Mucosa of descending colon (tissue), 3 donors: ENCODE results near the gene MTCP1. TPM values are rescaled to one million over a fixed set of nuclear protein-coding genes. Genes with fewer than 3 reads are reported as not detected.

Experiments used
- ATAC-seq: fragments of 200-7000 bp; cut with Tn5 transposase; one replicate; pipeline ENCODE4 v1.9.1; 2020; ENCODE audit warnings: mild to moderate bottlenecking, moderate library complexity
- DNase-seq, 3 donors: peaks; one replicate each; pipeline ENCODE4 v3.0.0-alpha.2; 2020
- H3K36me3 ChIP-seq: fragments of 200-600 bp; one replicate; pipeline ENCODE4 v1.8.0; 2021; ENCODE audit warnings: low read depth, mild to moderate bottlenecking
- H3K4me1 ChIP-seq: fragments of 200-600 bp; one replicate; pipeline ENCODE4 v1.8.0; 2021; ENCODE audit warnings: low read depth, mild to moderate bottlenecking
- H3K4me3 ChIP-seq: fragments of 200-600 bp; one replicate; pipeline ENCODE4 v1.8.0; 2021; ENCODE audit warnings: mild to moderate bottlenecking
- H3K9me3 ChIP-seq: fragments of 200-600 bp; one replicate; pipeline ENCODE4 v1.8.0; 2021; ENCODE audit warnings: mild to moderate bottlenecking
- intact Hi-C, 2 donors: fragments of 100-400 bp; cut with DNase I in 1 of 2; cut with micrococcal nuclease in 1 of 2; formaldehyde crosslinking; loops; one replicate each; pipeline versions ENCODE4 v1.11.0 to v1.11.1; 2022; cut with DNase I, micrococcal nuclease
- long read RNA-seq, 2 donors: library from polyadenylated mRNA; unstranded; transcript quantifications; one replicate each; pipeline ENCODE4 v2.0.0, GENCODE V29; 2019 to 2021
- total RNA-seq, 3 donors: library from RNA; stranded (reverse); fragmentation: NEBNext Ultra II Directional in 2 of 3; extraction: Animal tissue kit (Norgen Biotek cat#: 25700) in 2 of 3; gene quantifications; one replicate each; pipeline versions ENCODE4 v1.2.1 to v1.2.4, GENCODE V29; 2021 to 2023
- TF ChIP-seq, protein P1 (sequence below): fragments of 200-600 bp; IDR thresholded peaks from one replicate; pipeline ENCODE4 v1.8.0; 2022; ENCODE audit warnings: antibody characterized with exemption, mild to moderate bottlenecking
- donor health status: DM: no; HTN: no; CAD: no; lungs with moderate emphysema.
- donor health status: DM: no; HTN: no; CAD: no.
- donor health status: DM: no; HTN: yes; CAD: no.

Gene MTCP1
- 10 to 100 TPM; 11.7 to 22.3 (median 20.1) TPM for total RNA-seq
- long read RNA-seq, donor 1, partial matches to known transcripts, result 0 of 1 reads
- long read RNA-seq, donor 1, other reads (novel, unspliced or antisense), result 1 of 1 reads
- long read RNA-seq, donor 2, partial matches to known transcripts, result 0 of 1 reads
- long read RNA-seq, donor 2, other reads (novel, unspliced or antisense), result 0 of 1 reads

DNA sequence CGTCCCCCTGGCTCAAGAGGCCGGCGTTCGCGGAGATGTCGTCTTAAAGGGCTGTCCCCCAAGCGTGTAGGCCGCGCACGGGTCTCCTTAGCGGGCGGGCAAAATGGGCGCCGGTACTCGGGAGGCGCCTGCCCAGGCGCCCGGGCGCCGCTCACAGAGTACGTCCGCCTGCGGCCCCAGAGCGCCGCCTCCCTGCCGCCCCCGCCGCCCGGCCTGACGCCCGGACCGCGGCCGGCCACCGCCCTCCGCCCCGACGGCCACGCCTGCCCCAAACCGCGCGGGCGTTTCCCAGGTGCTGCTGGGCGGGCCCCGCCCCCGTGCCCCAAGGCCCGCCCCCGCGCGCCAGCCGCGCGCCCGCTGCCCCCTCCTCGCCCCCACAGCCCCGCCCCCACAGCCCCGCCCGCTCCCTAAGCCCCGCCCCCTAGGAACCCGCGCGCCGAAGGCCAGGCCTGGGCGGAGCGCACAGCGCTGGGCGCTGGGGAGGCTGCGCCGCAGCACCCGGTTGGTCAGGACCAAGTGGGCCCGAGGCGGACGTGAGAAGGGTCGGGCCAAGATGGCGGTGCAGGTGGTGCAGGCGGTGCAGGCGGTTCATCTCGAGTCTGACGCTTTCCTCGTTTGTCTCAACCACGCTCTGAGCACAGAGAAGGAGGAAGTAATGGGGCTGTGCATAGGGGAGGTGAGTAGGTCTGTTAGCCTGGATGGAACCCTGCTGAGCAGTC lies at the start of gene MTCP1, which contains the start of the genes BRCC3 and CMC4:
TSS of gene MTCP1 (minus strand) at position 162 of the 719 bp plus-strand sequence. CDS start 5,126 bp downstream, outside the sequence.
TSS of gene BRCC3 (plus strand) at position 534 of the 719 bp plus-strand sequence. CDS start at position 554, 20 bp downstream.
TSS of gene CMC4 (minus strand) at position 162 of the 719 bp plus-strand sequence. CDS start 7,113 bp downstream, outside the sequence.
- H3K4me3 ChIP-seq, result peak within 1 kb of the TSS; percentile 32
- intact Hi-C loops, result no loop called here
- H3K36me3 ChIP-seq, result no peaks in the 10 kb centered on the region
- H3K9me3 ChIP-seq, result no peaks in the 10 kb centered on the region
- peak; percentile 76 to 91 (median 89) for DNase-seq
- ATAC-seq, result peak; percentile 93
- H3K4me1 ChIP-seq, result peaks cover 5% of the 10 kb centered on the region
- TF ChIP-seq, protein P1, sequence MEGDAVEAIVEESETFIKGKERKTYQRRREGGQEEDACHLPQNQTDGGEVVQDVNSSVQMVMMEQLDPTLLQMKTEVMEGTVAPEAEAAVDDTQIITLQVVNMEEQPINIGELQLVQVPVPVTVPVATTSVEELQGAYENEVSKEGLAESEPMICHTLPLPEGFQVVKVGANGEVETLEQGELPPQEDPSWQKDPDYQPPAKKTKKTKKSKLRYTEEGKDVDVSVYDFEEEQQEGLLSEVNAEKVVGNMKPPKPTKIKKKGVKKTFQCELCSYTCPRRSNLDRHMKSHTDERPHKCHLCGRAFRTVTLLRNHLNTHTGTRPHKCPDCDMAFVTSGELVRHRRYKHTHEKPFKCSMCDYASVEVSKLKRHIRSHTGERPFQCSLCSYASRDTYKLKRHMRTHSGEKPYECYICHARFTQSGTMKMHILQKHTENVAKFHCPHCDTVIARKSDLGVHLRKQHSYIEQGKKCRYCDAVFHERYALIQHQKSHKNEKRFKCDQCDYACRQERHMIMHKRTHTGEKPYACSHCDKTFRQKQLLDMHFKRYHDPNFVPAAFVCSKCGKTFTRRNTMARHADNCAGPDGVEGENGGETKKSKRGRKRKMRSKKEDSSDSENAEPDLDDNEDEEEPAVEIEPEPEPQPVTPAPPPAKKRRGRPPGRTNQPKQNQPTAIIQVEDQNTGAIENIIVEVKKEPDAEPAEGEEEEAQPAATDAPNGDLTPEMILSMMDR, result no peak

- Histone ChIP-seq H3K36me3 (no peaks in the 10 kb centered on the region), H3K4me1 (no peaks in the 10 kb centered on the region), H3K9me3 (no peaks in the 10 kb centered on the region), H3K4me3 (no peak overlapping the region)
- DNase-seq (no peak), ATAC-seq (no peak)
- TF ChIP-seq, protein P1, result no peak
- intact Hi-C loops, result no loop called here
Measured at GRCh38 chrX:155115174-155115819, 44.4 kb upstream of the MTCP1 start.

GRCh38 chrX:155113097-155113496 lies 42.2 kb upstream of the MTCP1 start:
- TF ChIP-seq, protein P1, result no peak
- intact Hi-C loops, result no loop called here
- no peak for DNase-seq

GRCh38 chrX:155112171-155112570 lies 41.2 kb upstream of the MTCP1 start:
- H3K4me3 ChIP-seq, result no peak overlapping the region
- H3K36me3 ChIP-seq, result no peaks in the 10 kb centered on the region
- intact Hi-C loops, result no loop called here
- no peak for ATAC-seq
- DNase-seq, result no peak
- H3K4me1 ChIP-seq, result no peaks in the 10 kb centered on the region
- H3K9me3 ChIP-seq, result no peaks in the 10 kb centered on the region
- TF ChIP-seq, protein P1, result no peak

More at GRCh38 chrX:155113097-155113496, 42.2 kb upstream of the MTCP1 start:
- Histone ChIP-seq H3K4me3 (no peak overlapping the region), H3K36me3 (no peaks in the 10 kb centered on the region), H3K9me3 (no peaks in the 10 kb centered on the region), H3K4me1 (no peaks in the 10 kb centered on the region)
- no peak for ATAC-seq

GRCh38 chrX:155108427-155108826 lies 37.5 kb upstream of the MTCP1 start:
- H3K4me3 ChIP-seq, result no peak overlapping the region
- TF ChIP-seq, protein P1, result no peak
- DNase-seq, result no peak
- no peaks in the 10 kb centered on the region for H3K36me3 ChIP-seq
- H3K4me1 ChIP-seq, result no peaks in the 10 kb centered on the region
- intact Hi-C loops, result no loop called here
- H3K9me3 ChIP-seq, result no peaks in the 10 kb centered on the region
- ATAC-seq, result no peak
